Measurements from ENCODE around the gene CNTFR.

DNA sequence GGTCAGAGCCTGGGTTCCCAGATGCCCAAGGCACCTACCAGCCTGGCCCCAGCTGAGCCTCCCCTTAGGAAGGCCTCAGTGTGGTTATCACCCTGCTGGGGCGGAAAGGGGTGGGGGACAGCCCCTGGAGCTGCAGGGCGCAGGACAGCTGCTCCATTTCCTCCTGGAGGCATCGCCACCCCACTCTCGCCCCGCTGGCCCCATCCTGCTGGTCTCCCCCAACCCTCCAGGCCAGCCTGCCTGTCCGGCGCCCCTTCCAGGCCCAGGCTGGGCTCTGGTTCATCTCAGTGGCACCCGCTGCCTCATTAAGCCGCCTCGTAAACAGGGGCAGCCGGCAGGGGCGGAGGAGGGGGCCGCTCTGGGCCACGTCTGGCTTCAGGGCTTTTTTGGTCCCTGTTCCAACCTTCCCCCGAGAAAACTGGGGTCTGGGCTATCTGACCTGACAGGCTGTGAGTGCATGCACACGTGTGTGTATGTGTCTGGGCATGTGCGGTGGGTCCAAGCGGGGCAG lies 36.0 kb downstream of the CNTFR start:
- TF ChIP-seq, protein P1, sequence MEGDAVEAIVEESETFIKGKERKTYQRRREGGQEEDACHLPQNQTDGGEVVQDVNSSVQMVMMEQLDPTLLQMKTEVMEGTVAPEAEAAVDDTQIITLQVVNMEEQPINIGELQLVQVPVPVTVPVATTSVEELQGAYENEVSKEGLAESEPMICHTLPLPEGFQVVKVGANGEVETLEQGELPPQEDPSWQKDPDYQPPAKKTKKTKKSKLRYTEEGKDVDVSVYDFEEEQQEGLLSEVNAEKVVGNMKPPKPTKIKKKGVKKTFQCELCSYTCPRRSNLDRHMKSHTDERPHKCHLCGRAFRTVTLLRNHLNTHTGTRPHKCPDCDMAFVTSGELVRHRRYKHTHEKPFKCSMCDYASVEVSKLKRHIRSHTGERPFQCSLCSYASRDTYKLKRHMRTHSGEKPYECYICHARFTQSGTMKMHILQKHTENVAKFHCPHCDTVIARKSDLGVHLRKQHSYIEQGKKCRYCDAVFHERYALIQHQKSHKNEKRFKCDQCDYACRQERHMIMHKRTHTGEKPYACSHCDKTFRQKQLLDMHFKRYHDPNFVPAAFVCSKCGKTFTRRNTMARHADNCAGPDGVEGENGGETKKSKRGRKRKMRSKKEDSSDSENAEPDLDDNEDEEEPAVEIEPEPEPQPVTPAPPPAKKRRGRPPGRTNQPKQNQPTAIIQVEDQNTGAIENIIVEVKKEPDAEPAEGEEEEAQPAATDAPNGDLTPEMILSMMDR (IDR thresholded peaks at IDR 0.05 in 4 of 5, conservative IDR thresholded peaks at IDR 0.05 in 1 of 5): no peak
- TF ChIP-seq POLR2A (IDR thresholded peaks at IDR 0.05): no peak
